K562 (cell line): ENCODE data around the gene TTYH2. TPM values are rescaled to one million over a fixed set of nuclear protein-coding genes. Genes with fewer than 3 reads are reported as not detected.

Experiments
- ATAC-seq: fragments of 200-7000 bp; cut with Tn5 transposase; 3 replicates; pipeline ENCODE4 v1.9.1; 2020; ENCODE audit warnings: moderate library complexity
- BruUV-seq: library from RNA; stranded (reverse); fragments of 400-500 nt; replicated peaks from 2 replicates; lab custom pipeline; 2021; lab: Mats Ljungman, UMichigan
- CTCF ChIA-PET: fragments of 300-600 bp; formaldehyde crosslinking; extraction: SDS; loops from one replicate; lab custom pipeline; 2021; ENCODE audit warnings: low intra/inter-chr PET ratio; lab: Yijun Ruan, JAX
- POLR2A ChIA-PET: fragments of 300-600, 350-650 bp; sonication (Branson Sonifier 250); formaldehyde crosslinking; extraction: SDS; loops from one replicate; lab custom pipeline; 2021; ENCODE audit warnings: antibody characterized with exemption, inconsistent platforms; lab: Yijun Ruan, JAX
- DNase-seq, 4 experiments: peaks; one replicate each; pipeline versions ENCODE4 v3.0.0 to v3.0.0-alpha.2; 2011 to 2018; ENCODE audit warnings: low spot score in 3 of 4, mixed read lengths in 3 of 4; ENCODE audit errors: extremely low read depth in 1 of 4
- FAIRE-seq: peaks from 2 replicates; lab custom pipeline; 2011; peaks lifted over from hg19 to GRCh38; lab: Jason Lieb, UNC
- H2AFZ ChIP-seq: 2 replicates; pipeline ENCODE4 v1.6.0; 2011; ENCODE audit warnings: low read depth, low read length, control low read depth, inconsistent platforms
- H3K27ac ChIP-seq: fragments of 200-600 bp; 3 replicates; pipeline ENCODE4 v1.8.0; 2011; ENCODE audit warnings: low read depth, mild to moderate bottlenecking, control low read depth, inconsistent platforms, low read length, moderate library complexity, mixed read lengths; ENCODE audit errors: extremely low read depth
- H3K27me3 ChIP-seq, 2 experiments: fragments of 300-600 bp in 1 of 2; 2 replicates in 1 of 2; 3 replicates in 1 of 2; pipeline versions ENCODE4 v1.6.0 to v1.8.0; 2011; ENCODE audit warnings: inconsistent platforms in 2 of 2, low read length in 2 of 2, mild to moderate bottlenecking in 1 of 2, mixed read lengths in 1 of 2, moderate library complexity in 1 of 2; ENCODE audit not compliant: control insufficient read depth in 2 of 2, insufficient read depth in 2 of 2
- H3K36me3 ChIP-seq: fragments of 300-600 bp; 3 replicates; pipeline ENCODE4 v1.8.0; 2011; ENCODE audit warnings: mild to moderate bottlenecking, low read length, inconsistent platforms; ENCODE audit not compliant: control insufficient read depth, insufficient read depth
- H3K4me1 ChIP-seq, 2 experiments: fragments of 200-600 bp in 1 of 2; replicated peaks in 1 of 2; 2 replicates in 1 of 2; 3 replicates in 1 of 2; pipeline versions ENCODE4 v1.5.1 to v1.8.0; 2011; ENCODE audit warnings: inconsistent platforms in 2 of 2, low read length in 2 of 2, mild to moderate bottlenecking in 1 of 2, mixed read lengths in 1 of 2, moderate library complexity in 1 of 2; ENCODE audit not compliant: control insufficient read depth in 2 of 2, insufficient read depth in 2 of 2
- H3K4me2 ChIP-seq: 2 replicates; pipeline ENCODE4 v1.6.1; 2011; ENCODE audit warnings: low read length, control low read depth, inconsistent platforms, mixed read lengths; ENCODE audit not compliant: insufficient read depth
- H3K4me3 ChIP-seq: fragments of 200-600 bp; sonication (generic), shearing (Covaris generic); 2 replicates; pipeline ENCODE4 v1.5.1; 2016; ENCODE audit warnings: control low read depth, inconsistent platforms
- H3K79me2 ChIP-seq: fragments of 200-600 bp; 3 replicates; pipeline ENCODE4 v1.8.0; 2011; ENCODE audit warnings: low read length, inconsistent platforms; ENCODE audit not compliant: control insufficient read depth, insufficient read depth
- H3K9ac ChIP-seq, 2 experiments: 2 replicates each; pipeline versions ENCODE4 v1.6.0 to v1.6.1; 2011; ENCODE audit warnings: low read depth in 2 of 2, low read length in 2 of 2, control low read depth in 1 of 2, inconsistent platforms in 1 of 2, mild to moderate bottlenecking in 1 of 2, mixed read lengths in 1 of 2; ENCODE audit not compliant: insufficient read depth in 1 of 2
- H3K9me1 ChIP-seq: one replicate; pipeline ENCODE4 v1.6.0; 2011; ENCODE audit warnings: inconsistent platforms, mild to moderate bottlenecking, low read length, moderate library complexity; ENCODE audit not compliant: control insufficient read depth, insufficient read depth
- H3K9me3 ChIP-seq: replicated peaks from 2 replicates; pipeline ENCODE4 v1.5.1; 2011; ENCODE audit warnings: low read depth, low read length, inconsistent platforms; ENCODE audit not compliant: control insufficient read depth, insufficient read depth
- H4K20me1 ChIP-seq: replicated peaks from 2 replicates; pipeline ENCODE4 v1.6.1; 2011; ENCODE audit warnings: low read length, inconsistent platforms, mixed read lengths; ENCODE audit not compliant: control insufficient read depth, insufficient read depth
- BMI1 ChIP-seq: fragments of 150-350 bp; IDR thresholded peaks from 2 replicates; pipeline ENCODE4 v1.6.1; 2014; ENCODE audit warnings: low read length
- CC2D1A ChIP-seq: fragments of 450-650 bp; IDR thresholded peaks from 2 replicates; pipeline ENCODE4 v1.6.1; 2017; ENCODE audit warnings: mild to moderate bottlenecking
- NR3C1 ChIP-seq: sonication (generic); formaldehyde crosslinking; IDR thresholded peaks from 2 replicates; pipeline ENCODE4 v1.8.1; 2022; ENCODE audit warnings: missing genetic modification reagents
- RAD21 ChIP-seq, 2 experiments: fragments of 250-450 bp in 1 of 2; fragments of 450-650 bp in 1 of 2; sonication (Bioruptor Pico) in 1 of 2; formaldehyde crosslinking in 1 of 2; IDR thresholded peaks in 1 of 2; conservative IDR thresholded peaks in 1 of 2; 2 replicates each; pipeline versions ENCODE4 v1.4.0 to v1.8.0; 2020 to 2022; ENCODE audit warnings: mild to moderate bottlenecking in 2 of 2, moderate library complexity in 1 of 2
- REST ChIP-seq, 2 experiments: fragments of 450-650 bp; formaldehyde crosslinking in 1 of 2; IDR thresholded peaks; 2 replicates each; pipeline versions ENCODE4 v1.4.0 to v1.6.1; 2014 to 2020; ENCODE audit warnings: mild to moderate bottlenecking in 2 of 2, borderline replicate concordance in 1 of 2, low read depth in 1 of 2
- RHOXF2B ChIP-seq: fragments of 250-450 bp; sonication (Bioruptor Pico); conservative IDR thresholded peaks from 2 replicates; pipeline ENCODE4 v1.5.1; 2021
- STAT5B ChIP-seq: fragments of 250-450 bp; sonication (Bioruptor Pico); IDR thresholded peaks from 2 replicates; pipeline ENCODE4 v1.8.0; 2021; ENCODE audit warnings: mild to moderate bottlenecking, inconsistent platforms
- ZNF395 ChIP-seq: fragments of 200-800 bp; sonication (Bioruptor generic); IDR thresholded peaks from 2 replicates; pipeline ENCODE4 v1.6.1; 2017; ENCODE audit warnings: missing genetic modification characterization, missing compliant biosample characterization
- ZSCAN32 ChIP-seq: fragments of 450-650 bp; formaldehyde crosslinking; IDR thresholded peaks from 2 replicates; pipeline ENCODE4 v1.4.0; 2020; ENCODE audit warnings: mild to moderate bottlenecking, moderate library complexity
- ZZZ3 ChIP-seq: fragments of 450-650 bp; IDR thresholded peaks from 2 replicates; pipeline ENCODE4 v1.6.1; 2016; ENCODE audit warnings: antibody characterized with exemption, mild to moderate bottlenecking, moderate library complexity
- WGBS: fragments of 100-300 bp; shearing (Covaris generic); methylation state at CpG from one replicate; pipeline ENCODE4 v1.1.6; 2016; ENCODE audit warnings: low coverage, mixed read lengths; ENCODE audit not compliant: insufficient coverage; ENCODE audit errors: missing lambda C conversion rate; 5-methylcytosine and 5-hydroxymethylcytosine counted together
- in situ Hi-C: fragments of 300-500 bp; cut with MboI; formaldehyde crosslinking; loops from 4 replicates; pipeline ENCODE4 v1.15.0; 2018; ENCODE audit warnings: inconsistent platforms, mixed read lengths
- intact Hi-C: fragments of 100-400 bp; cut with micrococcal nuclease; formaldehyde crosslinking; loops from 2 replicates; pipeline ENCODE4 v1.14.2; 2022
- polyA plus RNA-seq, 8 experiments: library from polyadenylated mRNA; depleted of rRNA in 4 of 8; stranded (reverse) in 5 of 8; unstranded in 3 of 8; fragments of >200 nt; fragmentation: Nextera tagmentation in 2 of 8; fragmentation: Illumina TruSeq in 1 of 8; extraction: Ambion mirVana in 2 of 8; extraction: Trizol in 1 of 8; gene quantifications; 2 replicates each; pipeline versions ENCODE4 v1.2.1 to v1.2.3, GENCODE V29; 2011 to 2014; ENCODE audit warnings: inconsistent platforms in 1 of 8, missing spikeins in 1 of 8
- total RNA-seq, 7 experiments: library from RNA; depleted of rRNA in 6 of 7; stranded (reverse); fragments of >200 nt in 6 of 7; fragmentation: Illumina TruSeq in 2 of 7; extraction: Trizol in 2 of 7; gene quantifications; 2 replicates each; pipeline versions ENCODE4 v1.2.1 to v1.2.3, GENCODE V29; 2011 to 2021; ENCODE audit warnings: low replicate concordance in 1 of 7

The TTYH2 gene
- total and polyA plus RNA-seq, 9 of the 15 experiments (the other 6 are each of a cell fraction or from before 2014, with no cell fraction given) = 0.03 to 2.0 (median 0.91) TPM

- no peak overlapping the region for H3K4me3 ChIP-seq
- H3K9me3 ChIP-seq = no peaks in the 10 kb centered on the region
- intact Hi-C loops (loop anchor here (1.0 to 5.0 kb wide), 4 partner anchors 86 to 749 kb away; no protein-coding TSS in a partner anchor), in situ Hi-C loops (loop anchor here (10.0 kb wide), 1 partner anchor 742 kb away; no protein-coding TSS in a partner anchor)
- ATAC-seq (peak; percentile 97), FAIRE-seq (peak; percentile 91), DNase-seq (peak; percentile 68 to 72 (median 72))
- H3K27ac ChIP-seq = no peak overlapping the region
- 29% methylated on average over 10 of the region's 10 CpGs for WGBS
- no peak overlapping the region for H3K4me2 ChIP-seq
- no peaks in the 10 kb centered on the region for H3K4me1 ChIP-seq
- H3K36me3 ChIP-seq = no peaks in the 10 kb centered on the region
- POLR2A ChIA-PET = no interaction called here
- CTCF ChIA-PET = interaction anchor here (0.6 to 1.1 kb wide), 4 partner anchors 127 to 1616 kb away, joined by 3 to 4 read pairs (median 4); no protein-coding TSS in a partner anchor
- no peak overlapping the region for H2AFZ ChIP-seq
- H3K9ac ChIP-seq = no peak overlapping the region
- BruUV-seq = no TSS peak
- peaks cover 4% of the 10 kb centered on the region; the same call in 1 of the 2 replicates for H4K20me1 ChIP-seq
- no peaks in the 10 kb centered on the region for H3K9me1 ChIP-seq
- no peaks in the 10 kb centered on the region for H3K79me2 ChIP-seq
- peaks cover 4 to 34% of the 10 kb centered on the region in 2 experiments; a peak in 3 of 5 replicates for H3K27me3 ChIP-seq
- TF ChIP-seq ZSCAN32 (CRISPR knock-in tag) (no peak), STAT5B (CRISPR knock-in tag) (no peak), ZZZ3 (no peak), CC2D1A (0 out of 2 replicates have a peak, but pooled peaks have one; percentile 34), REST (IDR thresholded peaks at IDR 0.05; ENCODE audit: borderline replicate concordance) (peak; percentile 71; the same call in 1 of the 2 replicates), REST (CRISPR knock-in tag; IDR thresholded peaks at IDR 0.05; ENCODE audit: low read depth) (no peak), ZNF395 (CRISPR knock-in tag) (no peak), RAD21 (CRISPR knock-in tag; conservative IDR thresholded peaks at IDR 0.05 in 1 of 2, IDR thresholded peaks at IDR 0.05 in 1 of 2) (peak; percentile 88 to 96), NR3C1 (CRISPR knock-in tag) (no peak), BMI1 (no peak), RHOXF2B (CRISPR knock-in tag) (no peak)
Observed at GRCh38 chr17:74176546-74177001, 36.8 kb upstream of the TTYH2 start.
